ENCODE data around the gene TP73.

TP73 gene

DNA sequence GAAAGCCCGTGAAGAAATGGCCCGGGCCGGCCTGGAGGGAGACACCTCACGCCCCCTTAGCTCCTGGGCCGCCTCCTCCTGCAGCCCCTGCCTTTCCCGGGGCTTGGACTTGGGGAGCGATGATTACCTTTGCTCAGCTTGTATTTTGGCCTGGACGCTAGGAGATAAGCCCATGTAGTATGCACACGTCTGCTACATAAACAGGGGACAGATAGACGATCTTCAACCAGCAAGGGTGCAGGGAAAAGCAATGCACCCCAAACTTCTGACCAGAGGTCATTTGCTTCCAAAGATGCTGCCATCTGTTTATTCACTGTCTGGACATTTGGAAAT, 936 bp downstream of the TP73 start:
- DNase-seq: no peak

DNA sequence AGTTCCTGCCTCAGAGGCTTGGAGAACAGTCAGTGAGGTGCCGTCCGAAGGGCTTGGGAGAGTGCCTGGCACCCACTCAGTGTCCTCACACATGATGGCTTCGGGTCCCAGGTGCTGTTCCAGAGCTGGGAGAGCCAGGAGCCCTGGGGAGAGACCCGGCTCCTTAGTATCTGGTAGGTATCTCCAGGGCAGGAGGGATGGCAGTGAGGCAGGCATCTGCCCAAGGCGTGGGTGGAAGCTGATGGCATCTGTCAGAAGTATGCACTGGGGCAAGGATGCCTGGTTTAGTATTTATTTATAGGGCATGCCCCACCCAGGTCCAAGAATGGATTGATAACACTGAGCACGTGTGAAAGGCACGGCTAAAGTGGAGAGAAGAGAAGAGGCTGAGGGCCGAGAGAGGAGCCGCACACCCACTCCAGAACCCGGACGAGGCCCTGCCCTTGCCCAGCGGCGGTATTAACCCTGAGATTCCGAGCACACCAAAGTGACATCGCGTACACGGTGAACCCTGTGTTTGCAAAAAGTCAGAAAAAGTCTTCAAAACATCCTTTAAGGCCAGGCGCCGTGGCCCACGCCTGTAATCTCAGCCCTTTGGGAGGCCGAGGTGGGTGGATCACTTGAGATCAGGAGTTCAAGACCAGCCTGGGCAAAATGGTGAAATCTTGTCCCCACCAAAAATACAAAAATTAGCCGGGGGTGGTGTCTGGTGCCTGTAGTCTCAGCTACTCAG, 2.4 kb downstream of the TP73 start:
- DNase-seq: no peak

DNA sequence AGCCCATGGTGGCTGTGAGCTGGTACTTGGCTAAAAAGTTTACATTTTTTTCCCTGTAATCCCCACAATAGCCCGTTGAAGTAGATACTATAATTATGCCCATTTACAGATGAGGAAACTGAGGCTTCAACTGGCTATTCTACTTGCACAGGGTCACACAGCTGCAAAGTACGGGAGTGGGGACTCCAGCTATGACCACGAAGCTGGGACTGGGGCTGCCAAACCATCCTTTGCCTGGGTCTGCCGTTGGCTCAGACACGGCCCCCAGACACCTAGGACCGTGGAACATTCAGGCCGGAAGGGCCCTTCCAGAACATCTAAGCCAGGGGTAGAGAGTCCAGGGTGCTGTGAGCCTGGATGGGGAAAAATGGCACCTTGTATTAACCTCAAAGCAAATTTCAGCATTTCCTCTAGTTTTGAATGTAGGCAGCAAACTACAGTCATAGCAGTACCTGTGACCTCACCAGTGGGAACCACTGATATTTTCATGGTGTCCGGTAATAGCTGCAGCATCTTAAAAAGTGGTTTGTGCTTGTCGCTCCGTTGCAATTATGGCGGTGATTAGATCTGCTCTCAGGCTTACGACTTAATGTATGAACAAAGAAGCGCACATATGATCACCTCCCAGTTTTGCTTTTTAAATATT, 4.3 kb downstream of the TP73 start:
- DNase-seq: no peak

GRCh38 chr1:3657096-3657475, 4.8 kb downstream of the TP73 start:
- DNase-seq: no peak

- no peak for DNase-seq
These were observed 5.4 kb downstream of the TP73 start for GRCh38 chr1:3657578-3658230.

- no peak for DNase-seq
These were observed 5.9 kb downstream of the TP73 start for GRCh38 chr1:3658231-3658615.

- no peak for DNase-seq
These were observed 6.8 kb downstream of the TP73 start for GRCh38 chr1:3659093-3659492.

- DNase-seq: no peak
These were observed 8.4 kb downstream of the TP73 start for GRCh38 chr1:3660704-3661103.

GRCh38 chr1:3661631-3662030, 9.3 kb downstream of the TP73 start:
- no peak for DNase-seq

DNA sequence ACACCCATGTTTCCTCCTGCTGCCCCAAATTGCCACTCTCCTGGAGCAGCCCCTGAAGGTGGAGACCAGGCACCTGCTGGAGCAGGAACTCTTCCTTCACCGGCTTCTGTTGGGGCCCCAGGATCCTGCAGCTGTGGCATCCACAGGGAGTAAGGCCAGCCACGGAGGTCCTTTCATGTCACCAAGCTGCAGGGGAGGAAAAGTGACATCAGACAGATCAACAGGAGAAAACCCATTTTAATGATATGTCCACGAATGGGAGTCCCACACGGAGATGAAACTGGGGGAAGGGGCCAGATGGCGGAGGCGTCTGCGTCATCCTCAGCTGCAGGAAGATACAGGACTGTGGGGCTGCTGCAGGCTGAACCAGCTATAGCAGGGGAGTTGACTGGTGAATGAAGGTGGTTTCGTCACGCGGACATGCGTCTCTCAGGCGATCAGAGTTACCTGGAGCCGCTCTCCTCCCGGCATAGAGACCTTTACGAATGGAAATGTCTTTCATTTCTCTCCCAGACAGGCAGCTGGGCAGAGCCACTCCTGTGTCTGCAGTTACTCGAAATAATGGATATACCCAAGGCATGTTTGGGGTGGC, 9.9 kb downstream of the TP73 start:
- DNase-seq: no peak

- no peak for DNase-seq
These were observed 11.8 kb downstream of the TP73 start for GRCh38 chr1:3663999-3664699.

- no peak for DNase-seq
These were observed 12.5 kb downstream of the TP73 start for GRCh38 chr1:3664700-3665375.

- no peak for DNase-seq
These were observed 15.8 kb downstream of the TP73 start for GRCh38 chr1:3668148-3668547.

- no peak for DNase-seq
These were observed 16.4 kb downstream of the TP73 start for GRCh38 chr1:3668585-3669300.

DNA sequence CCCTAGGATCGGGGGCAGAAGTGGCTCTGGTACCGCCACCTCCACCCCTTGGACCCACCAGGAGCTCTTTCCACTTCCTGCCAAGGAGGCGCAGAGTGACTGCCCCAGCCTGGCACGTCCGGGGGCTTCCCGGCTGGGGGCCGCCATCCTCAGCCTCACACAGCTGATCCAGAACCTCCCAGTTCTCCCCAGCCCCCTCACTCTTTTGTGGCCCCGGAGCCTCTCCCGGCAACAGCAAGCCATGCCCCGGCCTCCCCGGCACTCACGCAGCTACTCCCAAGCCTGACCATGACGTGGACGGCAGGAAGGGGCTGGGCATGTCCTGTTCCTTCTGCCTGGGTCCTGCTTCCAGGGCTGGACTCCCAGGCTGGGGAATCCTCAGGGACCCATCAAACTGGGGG, 17.1 kb downstream of the TP73 start:
- no peak for DNase-seq

- DNase-seq: no peak
These were observed 17.7 kb downstream of the TP73 start for GRCh38 chr1:3669971-3670431.

DNA sequence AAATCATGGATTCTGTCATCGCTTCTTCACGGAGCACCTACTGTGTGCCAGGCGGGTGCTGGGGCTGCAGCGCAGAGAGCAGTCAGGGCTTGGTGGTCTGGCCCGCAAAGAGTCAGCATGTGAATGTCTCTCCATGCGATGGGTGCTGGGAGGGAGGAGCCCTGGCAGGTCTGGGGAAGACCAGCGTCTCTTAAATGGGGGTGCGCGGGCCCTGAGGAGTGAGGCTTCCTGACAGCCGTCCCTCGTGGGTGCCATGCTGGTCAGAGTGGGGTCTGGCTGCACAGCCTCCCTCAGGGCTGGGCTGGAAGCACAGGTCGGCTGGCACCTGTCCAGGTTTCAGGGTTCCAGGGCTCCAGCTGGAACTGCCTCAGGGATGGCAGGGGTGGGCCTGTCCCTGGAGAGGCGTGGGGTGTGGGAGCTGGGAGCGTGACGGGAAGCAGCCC, 18.5 kb downstream of the TP73 start:
- no peak for DNase-seq

- DNase-seq: no peak
These were observed 19.3 kb downstream of the TP73 start for GRCh38 chr1:3671371-3672180.

DNA sequence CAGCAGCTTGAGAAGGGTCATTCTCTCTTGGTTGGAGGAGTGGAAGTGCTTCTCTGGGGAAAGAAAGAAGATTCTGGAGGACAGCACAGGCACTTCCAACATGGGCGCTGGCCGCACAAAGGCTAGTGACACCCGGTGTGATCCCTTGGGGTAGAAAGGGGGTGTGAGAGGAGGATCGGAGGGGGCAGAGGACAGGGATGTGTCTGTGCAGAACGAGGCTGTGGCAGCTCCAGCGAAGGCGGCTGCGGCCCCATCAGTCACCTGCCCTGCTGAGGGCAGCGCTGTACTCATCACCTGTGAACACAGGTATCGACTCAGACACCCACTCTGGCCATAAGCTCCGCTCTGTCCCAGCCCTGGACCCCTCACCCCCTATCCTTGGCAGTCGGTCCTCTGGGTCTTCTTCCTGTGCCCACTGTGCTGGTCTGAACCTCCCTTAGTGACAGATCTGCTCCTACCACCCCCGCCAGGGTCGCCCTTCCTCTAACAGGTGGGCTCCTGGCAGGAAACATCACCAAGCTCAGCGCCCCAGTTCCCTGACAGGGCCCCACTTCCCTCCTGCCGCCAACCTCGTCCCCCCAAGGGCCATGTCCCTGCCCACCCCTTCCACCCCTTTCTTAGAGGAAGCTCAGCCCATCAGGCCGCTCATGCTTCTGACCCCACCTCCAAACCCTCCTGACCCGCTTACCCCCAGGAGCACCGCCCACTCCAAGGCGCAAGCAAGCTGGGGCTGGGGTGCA, 20.1 kb downstream of the TP73 start:
- DNase-seq: no peak

GRCh38 chr1:3672971-3673361, 20.6 kb downstream of the TP73 start:
- no peak for DNase-seq

All from T-helper 9 cell (primary cell).